ENCODE measurements around the gene SLC9A9. TPM values are rescaled to one million over a fixed set of nuclear protein-coding genes. Genes with fewer than 3 reads are reported as not detected.

Gene SLC9A9
- total RNA-seq, 1 experiment from 2014 or later = 2.2 TPM

DNA sequence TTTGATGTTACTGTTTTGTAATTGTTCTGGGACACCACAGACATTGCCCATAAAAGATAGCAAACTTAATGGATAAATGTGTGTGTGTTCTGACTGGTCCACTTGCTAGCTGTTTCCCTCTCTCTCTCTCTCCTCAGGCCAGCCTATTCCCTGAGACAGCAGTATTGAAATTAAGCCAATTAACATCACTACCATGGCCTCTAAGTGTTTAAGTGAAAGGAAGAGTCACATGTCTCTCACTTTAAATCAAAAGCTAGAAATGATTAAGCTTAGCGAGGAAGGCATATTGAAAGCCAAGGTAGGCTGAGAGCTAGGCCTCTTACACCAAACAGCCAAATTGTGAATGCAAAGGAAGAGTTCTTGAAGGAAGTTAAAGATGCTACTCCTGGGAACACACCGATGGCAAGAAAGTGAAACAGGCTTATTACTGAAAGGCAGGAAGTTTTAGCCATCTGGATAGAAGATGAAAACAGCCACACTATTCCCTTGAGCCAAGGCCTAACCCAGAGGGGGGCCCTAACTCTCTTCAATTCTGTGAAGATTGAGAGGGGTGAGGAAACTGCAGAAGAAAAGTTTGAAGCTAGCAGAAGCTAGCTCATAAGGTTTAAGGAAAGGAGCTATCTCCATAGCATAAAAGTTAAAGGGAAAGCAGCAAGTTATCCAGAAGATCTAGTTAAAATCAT, 433.6 kb downstream of the SLC9A9 start:
- DNase-seq (ENCODE audit: unreplicated experiment) = no peak
- TF ChIP-seq, protein P1, sequence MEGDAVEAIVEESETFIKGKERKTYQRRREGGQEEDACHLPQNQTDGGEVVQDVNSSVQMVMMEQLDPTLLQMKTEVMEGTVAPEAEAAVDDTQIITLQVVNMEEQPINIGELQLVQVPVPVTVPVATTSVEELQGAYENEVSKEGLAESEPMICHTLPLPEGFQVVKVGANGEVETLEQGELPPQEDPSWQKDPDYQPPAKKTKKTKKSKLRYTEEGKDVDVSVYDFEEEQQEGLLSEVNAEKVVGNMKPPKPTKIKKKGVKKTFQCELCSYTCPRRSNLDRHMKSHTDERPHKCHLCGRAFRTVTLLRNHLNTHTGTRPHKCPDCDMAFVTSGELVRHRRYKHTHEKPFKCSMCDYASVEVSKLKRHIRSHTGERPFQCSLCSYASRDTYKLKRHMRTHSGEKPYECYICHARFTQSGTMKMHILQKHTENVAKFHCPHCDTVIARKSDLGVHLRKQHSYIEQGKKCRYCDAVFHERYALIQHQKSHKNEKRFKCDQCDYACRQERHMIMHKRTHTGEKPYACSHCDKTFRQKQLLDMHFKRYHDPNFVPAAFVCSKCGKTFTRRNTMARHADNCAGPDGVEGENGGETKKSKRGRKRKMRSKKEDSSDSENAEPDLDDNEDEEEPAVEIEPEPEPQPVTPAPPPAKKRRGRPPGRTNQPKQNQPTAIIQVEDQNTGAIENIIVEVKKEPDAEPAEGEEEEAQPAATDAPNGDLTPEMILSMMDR (IDR thresholded peaks at IDR 0.05; ENCODE audit: unreplicated experiment) = no peak
- no peak overlapping the region for H3K4me3 Mint-ChIP-seq (ENCODE audit: unreplicated experiment)
- intact Hi-C loops (cut with micrococcal nuclease) = no loop called here
- no peaks in the 10 kb centered on the region for H3K27me3 Mint-ChIP-seq (ENCODE audit: insufficient read depth, unreplicated experiment)
- no peaks in the 10 kb centered on the region for H3K4me1 Mint-ChIP-seq (ENCODE audit: insufficient read depth, unreplicated experiment)
- no peaks in the 10 kb centered on the region for H3K36me3 Mint-ChIP-seq (ENCODE audit: insufficient read depth, unreplicated experiment)
- H3K27ac Mint-ChIP-seq (ENCODE audit: low read depth, unreplicated experiment) = no peak overlapping the region
- CTCF ChIA-PET = interaction anchor here (0.6 to 0.7 kb wide), 2 partner anchors 13 to 431 kb away, joined by 3 read pairs; no protein-coding TSS in a partner anchor
- BruUV-seq (replicated peaks) = no TSS peak
- H3K9me3 Mint-ChIP-seq (ENCODE audit: unreplicated experiment) = no peaks in the 10 kb centered on the region
- POLR2A ChIA-PET = no interaction called here

DNA sequence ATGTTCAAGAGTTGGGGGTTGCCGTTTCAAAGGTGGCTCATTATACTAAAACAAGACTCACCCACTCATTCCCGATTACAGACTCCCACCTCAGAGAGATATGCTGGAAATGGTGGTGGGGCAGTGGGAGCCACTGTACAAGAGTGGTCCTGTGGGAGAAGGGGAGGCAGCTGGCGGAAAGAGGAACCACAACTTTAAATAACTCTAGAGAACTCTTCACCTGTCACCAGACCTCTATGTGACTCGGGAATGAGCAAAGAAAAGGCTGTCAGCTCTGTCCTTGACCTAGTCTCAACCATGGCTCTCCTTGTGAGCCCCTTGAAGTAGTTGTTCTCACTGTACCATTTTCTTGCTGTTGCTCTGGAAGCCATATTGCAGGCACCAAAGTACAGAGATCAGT, 434.9 kb downstream of the SLC9A9 start:
- TF ChIP-seq, protein P1 (IDR thresholded peaks at IDR 0.05; ENCODE audit: unreplicated experiment) = no peak
- H3K9me3 Mint-ChIP-seq (ENCODE audit: unreplicated experiment) = no peaks in the 10 kb centered on the region
- no peak for DNase-seq (ENCODE audit: unreplicated experiment)
- no peak overlapping the region for H3K4me3 Mint-ChIP-seq (ENCODE audit: unreplicated experiment)
- H3K27ac Mint-ChIP-seq (ENCODE audit: low read depth, unreplicated experiment) = no peak overlapping the region
- ChIA-PET POLR2A (interaction anchor here (0.8 kb wide), 1 partner anchor 35 kb away, joined by 3 read pairs; no protein-coding TSS in a partner anchor), CTCF (no interaction called here)
- BruUV-seq (replicated peaks) = no TSS peak
- H3K4me1 Mint-ChIP-seq (ENCODE audit: insufficient read depth, unreplicated experiment) = no peaks in the 10 kb centered on the region
- intact Hi-C loops (cut with micrococcal nuclease) = no loop called here
- H3K27me3 Mint-ChIP-seq (ENCODE audit: insufficient read depth, unreplicated experiment) = no peaks in the 10 kb centered on the region
- no peaks in the 10 kb centered on the region for H3K36me3 Mint-ChIP-seq (ENCODE audit: insufficient read depth, unreplicated experiment)

DNA sequence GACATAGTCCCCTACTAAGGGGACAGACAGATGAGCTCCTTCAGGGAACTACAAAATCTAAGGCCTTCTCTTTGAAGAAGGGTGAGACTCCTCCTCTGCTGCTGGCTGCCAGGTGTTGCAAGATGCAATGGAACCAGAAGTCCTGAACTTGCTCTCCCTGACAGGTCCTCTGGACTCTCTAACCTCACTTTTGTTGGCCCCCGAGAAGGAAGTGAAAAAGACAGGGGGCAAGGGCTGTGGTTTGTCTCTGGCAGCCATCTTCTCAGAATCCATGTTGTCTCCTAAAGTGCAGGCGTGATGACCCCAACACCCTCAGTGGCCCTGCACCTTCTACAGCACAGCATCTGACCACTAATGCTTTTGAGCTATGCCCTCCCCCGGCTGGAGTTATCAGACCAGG, 436.2 kb downstream of the SLC9A9 start:
- DNase-seq (ENCODE audit: unreplicated experiment) = no peak
- Mint-ChIP-seq H3K9me3 (ENCODE audit: unreplicated experiment) (no peaks in the 10 kb centered on the region), H3K4me1 (ENCODE audit: insufficient read depth, unreplicated experiment) (no peaks in the 10 kb centered on the region), H3K36me3 (ENCODE audit: insufficient read depth, unreplicated experiment) (no peaks in the 10 kb centered on the region), H3K27me3 (ENCODE audit: insufficient read depth, unreplicated experiment) (no peaks in the 10 kb centered on the region), H3K27ac (ENCODE audit: low read depth, unreplicated experiment) (no peak overlapping the region), H3K4me3 (ENCODE audit: unreplicated experiment) (no peak overlapping the region)
- TF ChIP-seq, protein P1 (IDR thresholded peaks at IDR 0.05; ENCODE audit: unreplicated experiment) = no peak
- POLR2A ChIA-PET = no interaction called here
- intact Hi-C loops (cut with micrococcal nuclease) = no loop called here
- CTCF ChIA-PET = interaction anchor here (0.5 to 0.8 kb wide), 2 partner anchors 12 to 333 kb away, joined by 3 read pairs; no protein-coding TSS in a partner anchor
- BruUV-seq (replicated peaks) = no TSS peak

DNA sequence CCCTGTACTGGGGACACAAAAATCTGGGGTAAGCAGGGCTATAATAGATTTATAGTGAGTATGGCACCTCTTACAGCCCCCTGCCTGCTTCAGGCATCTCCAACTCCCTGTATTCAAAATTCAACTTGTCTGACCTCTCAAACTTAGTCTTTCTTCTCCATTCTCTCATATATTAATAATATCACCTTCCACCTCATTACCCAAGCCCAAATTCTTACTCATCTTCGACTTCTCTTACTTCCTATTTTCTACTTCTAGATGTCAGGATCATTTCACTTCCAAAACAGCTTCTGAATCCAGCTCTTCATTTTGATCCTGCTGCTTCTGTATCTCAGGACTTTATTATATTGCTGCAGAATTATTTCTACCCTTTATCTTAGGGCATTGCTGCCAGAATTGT, 438.0 kb downstream of the SLC9A9 start:
- Mint-ChIP-seq H3K27ac (ENCODE audit: low read depth, unreplicated experiment) (no peak overlapping the region), H3K36me3 (ENCODE audit: insufficient read depth, unreplicated experiment) (no peaks in the 10 kb centered on the region), H3K4me3 (ENCODE audit: unreplicated experiment) (no peak overlapping the region), H3K4me1 (ENCODE audit: insufficient read depth, unreplicated experiment) (no peaks in the 10 kb centered on the region), H3K27me3 (ENCODE audit: insufficient read depth, unreplicated experiment) (no peaks in the 10 kb centered on the region), H3K9me3 (ENCODE audit: unreplicated experiment) (no peaks in the 10 kb centered on the region)
- ChIA-PET POLR2A (no interaction called here), CTCF (no interaction called here)
- intact Hi-C loops (cut with micrococcal nuclease) = no loop called here
- TF ChIP-seq, protein P1 (IDR thresholded peaks at IDR 0.05; ENCODE audit: unreplicated experiment) = no peak
- BruUV-seq (replicated peaks) = no TSS peak
- no peak for DNase-seq (ENCODE audit: unreplicated experiment)

Data from MCF 10A (cell line).